Cortex of kidney (tissue), 1 donor: ENCODE results near the gene CNGA2.
"Not testable (repeated sequence)": the region's sequence is repeated elsewhere in the genome, so short reads cannot be mapped to it uniquely, and the experiment has no call there.

Experiments
- DNase-seq: peaks from one replicate; lab custom pipeline; 2025; lab: John Stamatoyannopoulos, UW

Gene CNGA2

DNA sequence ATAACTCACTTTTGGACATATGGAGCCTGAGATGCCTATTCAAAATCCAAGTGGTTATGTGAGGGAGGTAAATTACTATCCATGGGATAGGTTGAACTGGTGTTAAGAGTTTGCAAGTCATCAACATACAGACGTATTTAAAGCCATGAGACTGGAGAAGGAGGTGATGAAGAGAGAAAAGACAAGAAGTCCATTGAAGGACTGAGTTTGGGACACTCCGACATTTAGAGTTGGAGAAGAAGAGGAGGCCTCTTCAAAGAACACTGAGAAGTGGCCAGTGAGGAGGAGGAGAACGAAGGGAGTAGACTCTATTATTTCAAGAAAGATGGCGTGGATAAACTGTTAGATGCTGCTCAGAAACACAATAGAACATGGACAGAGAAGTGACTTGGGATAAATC lies at the start of gene CNGA2:
TSS of gene CNGA2 (plus strand) at position 301 of the 400 bp plus-strand sequence. CDS start 3,738 bp downstream, outside the sequence.
- no peak for DNase-seq

DNA sequence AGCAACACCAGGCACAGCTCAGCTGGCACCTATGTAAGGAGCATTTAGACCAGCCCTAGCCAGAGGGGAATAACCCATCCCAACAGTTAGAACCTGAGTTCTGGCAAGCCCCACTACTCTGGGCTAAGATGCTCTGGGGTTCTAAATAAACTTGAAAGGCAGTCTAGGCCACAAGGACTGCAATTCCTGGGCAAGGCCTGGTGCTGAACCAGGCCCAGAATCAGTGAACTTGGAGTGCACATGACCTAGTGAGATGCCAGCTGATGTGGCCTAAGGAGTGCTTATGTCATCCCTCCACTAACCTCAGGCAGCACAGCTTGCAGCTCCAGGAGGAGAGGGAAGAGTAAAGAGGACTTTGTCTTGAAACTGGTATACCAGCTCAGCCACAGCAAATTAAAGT lies 46.9 kb upstream of the CNGA2 start:
- DNase-seq: no peak

DNA sequence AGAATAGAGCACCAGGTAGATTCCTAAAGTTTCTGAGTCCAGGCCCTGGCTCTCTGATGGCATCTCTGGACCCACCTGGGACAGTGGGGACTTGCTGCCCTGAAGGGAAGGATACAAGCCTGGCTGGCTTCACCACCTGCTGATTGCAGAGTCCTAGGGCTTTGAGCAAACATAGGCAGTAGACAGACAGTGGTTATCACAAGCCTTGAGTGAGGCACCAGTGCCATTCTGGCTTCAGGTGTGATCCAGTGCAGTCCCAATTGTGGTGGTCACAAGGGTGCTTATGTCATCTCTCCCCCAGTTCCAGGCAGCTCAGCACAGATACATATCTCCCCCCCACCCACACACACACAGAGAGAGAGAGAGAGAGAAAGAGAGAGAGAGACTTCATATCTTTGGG lies 45.9 kb upstream of the CNGA2 start:
- no peak for DNase-seq

DNA sequence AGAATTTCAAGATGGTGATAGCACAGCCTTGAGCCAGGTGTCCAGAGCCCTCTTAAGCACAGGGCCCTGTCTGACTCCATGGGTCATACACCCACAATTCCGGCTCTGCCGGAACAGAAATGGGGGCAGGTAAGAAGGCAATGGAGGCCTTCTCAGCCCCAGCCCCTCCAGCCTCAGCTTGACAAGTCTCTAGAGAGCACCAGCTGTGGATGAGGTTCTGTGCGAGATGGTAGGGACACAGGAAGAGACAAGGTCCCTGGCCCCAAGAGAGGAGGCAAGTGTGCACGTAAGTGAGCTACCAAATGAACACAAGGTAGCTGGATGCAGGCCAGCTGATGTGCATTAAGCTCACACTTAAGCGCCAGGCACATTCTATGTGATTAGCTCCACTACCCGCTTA lies 41.7 kb upstream of the CNGA2 start:
- no peak for DNase-seq

DNA sequence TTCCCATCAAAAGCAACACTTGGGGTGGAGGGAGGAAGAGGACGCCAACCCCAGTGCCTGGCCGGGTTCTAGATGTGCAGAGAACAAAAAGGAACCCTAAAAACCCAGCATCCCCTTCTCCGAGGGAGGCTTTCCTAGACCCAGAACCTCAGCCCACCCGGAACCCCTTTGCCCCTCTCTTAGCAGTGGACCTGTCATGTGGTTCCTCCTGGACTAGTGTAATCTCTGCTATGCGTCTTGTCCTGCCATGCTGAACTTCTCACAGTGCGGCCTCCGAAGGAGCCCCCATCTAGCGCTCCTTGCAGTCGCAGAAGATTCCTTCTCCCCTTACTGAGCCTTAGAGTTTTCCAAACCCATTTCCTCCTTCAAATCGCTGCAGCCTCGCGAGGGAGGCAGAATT lies 40.4 kb upstream of the CNGA2 start:
- no peak for DNase-seq

DNA sequence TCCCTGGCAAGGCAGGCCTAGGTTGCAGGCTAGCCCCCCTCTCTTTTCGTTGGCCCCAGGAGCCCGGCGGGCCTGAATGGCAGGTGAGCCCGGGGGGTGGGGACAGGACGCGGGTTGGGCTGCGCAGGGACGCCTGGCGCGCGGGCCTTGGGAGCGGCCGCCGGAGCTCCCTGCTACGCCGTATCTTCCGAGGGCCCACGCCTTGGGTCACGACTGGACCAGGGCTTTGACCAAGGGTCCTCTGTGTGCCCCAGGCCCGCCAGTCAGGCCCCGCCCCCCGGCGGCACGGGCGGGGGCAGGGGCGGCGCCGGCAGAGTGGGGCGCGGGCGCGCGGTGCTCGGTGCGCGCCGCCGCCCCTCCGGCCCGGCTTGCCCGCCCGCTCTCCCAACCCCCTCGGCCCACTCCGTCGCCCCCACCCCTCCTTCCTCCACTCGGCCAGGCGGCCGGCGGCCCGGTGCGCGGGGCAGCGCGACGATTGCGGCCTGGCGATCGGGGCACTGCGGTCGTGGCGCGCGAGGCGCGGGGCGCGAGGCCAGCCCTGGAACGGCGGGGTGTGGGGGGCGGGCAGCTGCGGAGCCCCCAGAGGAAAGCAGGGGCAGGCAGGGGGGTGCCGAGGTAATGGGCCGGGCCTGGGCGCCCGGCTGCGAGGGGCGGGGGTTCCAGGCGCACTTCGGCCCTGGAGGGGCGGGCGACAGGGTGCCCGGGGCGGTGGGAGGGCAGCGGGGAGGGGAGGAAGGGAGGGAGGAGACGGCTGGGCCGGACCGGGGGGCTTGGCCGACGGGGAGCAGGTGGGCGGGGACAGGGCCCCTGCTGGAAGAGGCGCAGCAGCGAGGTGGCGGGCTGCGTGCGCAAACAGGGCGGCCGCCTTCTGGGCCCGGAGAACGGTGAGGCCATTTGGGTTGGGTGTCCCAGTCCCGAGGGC lies 39.6 kb upstream of the CNGA2 start, which contains the start of gene PRRG3:
TSS of gene PRRG3 (plus strand) at position 798 of the 922 bp plus-strand sequence. CDS start 3,357 bp downstream, outside the sequence.
- no peak for DNase-seq

DNA sequence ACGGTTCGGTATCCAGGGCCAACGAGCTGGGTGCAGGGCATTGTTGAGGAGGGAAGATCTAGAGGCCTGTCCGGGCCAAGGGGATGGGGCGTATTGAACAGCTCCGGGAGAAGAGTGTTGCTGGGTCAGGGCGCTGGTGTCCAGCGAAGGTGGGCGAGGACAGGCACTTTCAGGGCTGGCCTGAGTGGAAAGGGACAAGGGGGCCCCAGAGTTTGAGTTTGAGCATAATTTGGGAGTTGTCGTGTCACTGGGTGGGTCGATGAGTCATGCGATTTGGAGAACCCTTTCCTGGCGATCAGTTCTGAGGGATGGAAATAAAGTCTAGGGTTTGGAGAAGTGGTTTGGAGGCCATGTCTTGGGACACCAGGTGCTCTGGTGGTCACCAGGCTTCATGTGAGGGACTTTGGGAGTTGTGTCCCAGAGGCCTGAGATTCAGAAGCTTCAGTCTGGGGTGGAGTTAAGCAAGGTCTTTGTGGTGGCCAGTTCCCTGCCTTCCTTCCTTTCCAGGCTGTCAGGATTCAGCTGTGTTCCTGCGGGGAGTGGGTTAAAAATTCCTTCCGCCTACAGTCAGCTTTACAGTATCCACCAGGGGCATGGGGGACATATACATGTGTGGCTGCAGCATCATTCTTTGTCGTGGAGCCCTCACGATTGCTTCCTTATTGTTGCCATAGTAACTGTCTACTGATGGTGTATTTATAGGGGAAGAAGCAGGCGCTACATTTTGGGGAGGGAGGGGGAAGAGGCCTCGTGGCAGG lies 38.8 kb upstream of the CNGA2 start:
- no peak for DNase-seq

DNA sequence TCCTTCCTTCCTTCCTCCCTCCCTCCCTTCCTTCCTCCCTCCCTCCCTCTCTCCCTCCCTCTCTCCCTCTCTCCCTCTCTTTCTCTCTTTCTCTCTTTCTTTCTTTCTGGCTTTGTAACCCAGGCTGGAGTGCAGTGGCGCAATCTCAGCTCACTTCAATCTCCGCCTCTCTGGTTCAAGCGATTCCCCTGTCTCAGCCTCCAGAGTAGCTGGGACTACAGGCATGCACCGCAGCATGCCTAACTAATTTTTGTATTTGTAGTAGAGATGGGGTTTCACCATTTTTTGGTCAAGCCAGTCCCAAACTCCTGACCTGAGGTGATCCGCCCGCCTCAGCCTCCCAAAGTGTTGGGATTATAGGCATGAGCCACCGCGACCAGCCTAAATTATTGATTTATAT lies 37.5 kb upstream of the CNGA2 start:
- DNase-seq: not testable (repeated sequence)

DNA sequence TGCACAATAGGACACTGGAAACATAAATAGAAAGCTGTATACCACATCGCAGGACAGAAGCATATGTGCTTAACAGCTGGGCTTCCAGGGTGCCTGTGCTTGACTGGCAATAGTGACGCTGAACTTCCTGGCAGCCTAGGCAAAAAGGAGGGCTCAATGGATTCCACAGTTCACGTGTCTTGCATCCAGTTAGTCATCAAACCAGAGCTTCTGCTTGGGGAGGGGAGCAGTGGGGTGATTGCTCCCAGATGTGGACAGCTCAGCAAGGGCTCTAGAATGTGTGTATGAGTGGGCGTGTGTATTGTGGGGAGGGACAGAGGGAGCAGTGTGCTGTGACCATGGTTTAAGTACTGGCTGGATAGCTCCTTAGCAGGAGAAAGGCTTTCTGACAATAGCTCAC lies 37.0 kb upstream of the CNGA2 start:
- no peak for DNase-seq

DNA sequence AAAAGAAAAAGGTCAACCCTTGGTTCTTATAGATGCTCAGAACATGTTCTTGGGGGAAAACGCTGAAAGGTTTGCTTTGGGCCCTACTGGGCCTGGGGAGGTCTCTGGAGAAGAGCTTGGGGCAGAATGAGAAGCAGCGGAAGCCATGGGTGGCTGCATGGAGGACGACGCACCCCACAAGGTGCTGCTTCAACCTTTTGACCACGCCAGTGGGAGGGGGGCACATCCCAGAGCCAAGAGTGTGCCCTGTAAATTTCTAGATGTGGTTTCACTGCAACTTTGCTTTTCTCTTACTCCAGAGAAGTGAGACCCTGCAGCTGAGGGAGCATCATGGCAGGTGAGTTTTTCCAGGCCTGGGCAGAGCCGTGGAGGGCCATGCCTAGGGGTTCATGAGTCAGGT lies 36.1 kb upstream of the CNGA2 start:
- no peak for DNase-seq

DNA sequence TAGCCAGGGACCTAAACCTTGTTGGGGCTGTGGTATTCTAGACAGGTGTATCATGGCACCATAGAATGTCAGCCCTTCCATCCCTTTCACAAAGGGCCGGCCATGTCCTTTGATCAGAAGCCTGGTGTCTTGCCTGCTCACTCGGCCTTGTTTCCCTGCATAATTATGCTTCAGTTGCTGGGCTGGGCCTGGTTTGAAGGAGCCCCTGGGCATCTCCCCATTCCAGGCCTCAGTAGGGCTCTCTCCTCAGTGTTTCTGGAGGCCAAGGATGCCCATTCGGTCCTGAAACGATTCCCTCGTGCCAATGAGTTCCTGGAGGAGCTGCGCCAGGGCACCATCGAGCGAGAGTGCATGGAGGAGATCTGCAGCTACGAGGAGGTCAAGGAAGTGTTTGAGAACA lies 34.8 kb upstream of the CNGA2 start:
- no peak for DNase-seq

DNA sequence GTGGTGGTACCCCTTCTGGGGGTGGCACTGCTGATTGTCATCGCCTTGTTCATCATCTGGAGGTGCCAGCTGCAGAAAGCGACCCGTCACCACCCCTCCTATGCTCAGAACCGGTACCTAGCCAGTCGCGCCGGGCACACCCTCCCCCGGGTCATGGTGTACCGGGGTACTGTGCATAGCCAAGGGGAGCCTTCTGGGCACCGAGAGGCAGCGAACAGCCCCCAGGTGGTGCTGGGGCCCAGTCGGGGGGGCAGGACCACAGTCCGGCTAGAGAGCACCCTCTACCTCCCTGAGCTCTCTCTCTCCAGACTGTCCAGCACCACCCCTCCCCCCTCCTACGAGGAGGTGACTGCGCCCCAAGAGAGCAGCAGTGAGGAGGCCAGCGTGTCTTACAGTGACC lies 34.0 kb upstream of the CNGA2 start:
- DNase-seq: no peak

DNA sequence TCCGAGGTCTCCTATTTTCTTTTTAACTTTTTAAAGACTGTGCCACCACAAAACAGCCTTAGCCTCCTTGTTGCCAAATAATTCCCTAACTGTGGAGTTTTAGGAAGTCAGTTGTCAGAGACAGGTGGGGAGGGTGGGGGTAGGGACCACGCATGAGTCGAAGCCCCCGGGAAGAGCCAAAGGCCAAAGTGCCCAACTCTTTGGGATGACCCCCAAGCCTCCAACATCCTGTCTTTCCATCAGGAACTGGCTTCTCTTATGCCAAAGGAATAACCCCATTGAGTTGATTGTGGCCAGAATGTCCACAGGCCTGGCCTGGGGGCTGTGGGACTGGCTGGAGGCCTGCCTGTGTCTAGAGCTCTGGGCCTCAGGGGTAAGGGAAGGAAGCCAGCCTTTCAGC lies 33.5 kb upstream of the CNGA2 start:
- DNase-seq: no peak

DNA sequence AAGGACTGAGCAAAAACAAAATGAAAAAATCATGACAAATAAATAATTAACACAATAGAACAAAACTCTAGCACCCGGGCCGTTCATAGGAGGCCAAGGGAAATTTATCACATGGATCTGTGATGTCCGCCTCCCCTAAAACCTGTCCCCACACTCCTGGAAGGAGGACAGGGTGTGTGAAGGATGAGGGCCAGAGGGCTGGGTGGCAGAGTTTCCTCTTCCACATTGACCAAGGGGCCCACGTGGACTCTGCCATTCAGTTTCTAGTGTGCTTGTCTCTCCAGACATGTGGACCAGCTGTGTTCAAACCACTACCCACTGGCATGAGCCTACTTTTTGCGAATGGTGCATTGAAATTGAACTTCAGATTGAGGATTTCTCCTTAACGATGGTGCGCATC lies 33.0 kb upstream of the CNGA2 start:
- no peak for DNase-seq

DNA sequence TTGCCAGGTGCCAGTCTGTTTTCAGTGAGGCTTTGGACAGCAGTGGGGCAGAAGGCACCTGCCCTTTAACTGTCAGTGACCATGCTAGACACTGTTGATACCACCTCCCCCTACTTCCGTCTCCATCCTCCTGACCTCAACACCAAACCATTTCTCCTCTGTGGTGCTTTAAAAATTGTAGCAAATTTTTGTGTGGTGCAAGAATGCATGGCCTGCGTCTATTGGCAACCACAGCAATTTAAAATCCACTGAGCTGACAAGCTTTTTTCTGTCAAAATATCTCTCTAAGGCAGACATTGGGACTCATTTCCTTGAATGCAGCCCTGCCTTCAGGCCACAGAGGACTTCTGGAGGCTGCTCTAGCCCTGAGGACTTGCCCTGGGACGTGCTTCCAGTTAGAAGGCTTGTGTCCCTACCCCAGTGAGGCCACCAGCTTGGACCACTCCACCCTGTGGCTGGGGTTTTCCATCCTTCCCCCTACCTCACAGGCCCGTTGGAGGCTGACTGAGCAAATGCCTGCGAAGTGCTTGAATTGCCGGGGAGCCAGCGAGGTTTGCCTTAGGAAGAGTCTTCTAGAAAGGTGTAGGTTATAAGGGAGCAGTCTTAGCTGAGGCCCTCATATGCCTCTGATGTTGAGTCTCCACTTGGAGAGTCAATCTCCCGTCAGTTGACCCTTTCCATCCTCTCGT lies 32.4 kb upstream of the CNGA2 start:
- DNase-seq: no peak

DNA sequence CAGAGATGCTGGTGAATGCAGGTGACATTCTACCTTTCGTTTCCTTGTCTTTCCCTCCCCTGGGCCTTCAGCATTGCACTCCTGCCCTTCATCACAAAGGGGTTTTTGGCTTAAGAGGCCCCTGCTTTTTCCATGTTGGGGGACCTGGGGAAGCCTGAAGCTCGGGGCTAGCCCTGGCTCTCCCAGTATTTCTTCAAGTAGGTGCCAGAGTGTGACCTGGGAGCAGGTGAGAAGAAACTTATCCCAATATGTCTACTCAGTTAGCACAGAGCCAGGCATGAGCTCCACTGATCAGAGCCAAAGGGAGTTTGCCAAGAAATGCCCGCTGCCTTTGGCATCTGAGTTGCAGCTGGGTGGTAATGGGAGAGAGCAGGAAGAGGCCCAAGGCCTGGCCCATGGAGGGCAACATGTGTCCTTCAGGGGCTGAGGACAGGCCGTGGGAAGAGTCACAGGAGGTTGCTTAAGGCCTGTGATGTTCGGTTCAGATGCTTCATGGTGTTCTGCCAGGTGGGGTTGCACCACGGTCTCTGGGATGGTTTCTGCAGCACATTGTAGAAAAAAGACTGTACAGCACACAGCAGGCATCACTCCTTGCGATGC lies 31.7 kb upstream of the CNGA2 start:
- no peak for DNase-seq

DNA sequence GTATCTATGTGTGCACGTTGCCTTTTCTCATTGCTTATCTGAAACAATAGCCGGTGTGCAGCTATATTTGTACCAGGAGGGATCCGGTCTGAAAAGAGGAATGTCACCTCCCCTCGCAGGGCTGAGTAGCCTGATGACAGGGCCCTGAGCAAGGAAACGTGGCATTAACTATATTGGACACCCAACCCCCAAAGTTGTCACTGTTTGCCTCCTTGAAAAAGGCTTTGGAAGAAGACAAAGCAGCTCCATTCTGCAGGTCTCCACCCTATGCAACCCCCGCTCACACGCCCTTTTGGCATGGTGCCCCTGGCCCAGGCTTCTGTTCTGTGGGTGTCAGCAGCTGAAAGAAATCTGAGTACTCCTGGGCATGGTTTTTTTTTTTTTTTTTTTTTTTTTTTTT lies 31.1 kb upstream of the CNGA2 start:
- no peak for DNase-seq

DNA sequence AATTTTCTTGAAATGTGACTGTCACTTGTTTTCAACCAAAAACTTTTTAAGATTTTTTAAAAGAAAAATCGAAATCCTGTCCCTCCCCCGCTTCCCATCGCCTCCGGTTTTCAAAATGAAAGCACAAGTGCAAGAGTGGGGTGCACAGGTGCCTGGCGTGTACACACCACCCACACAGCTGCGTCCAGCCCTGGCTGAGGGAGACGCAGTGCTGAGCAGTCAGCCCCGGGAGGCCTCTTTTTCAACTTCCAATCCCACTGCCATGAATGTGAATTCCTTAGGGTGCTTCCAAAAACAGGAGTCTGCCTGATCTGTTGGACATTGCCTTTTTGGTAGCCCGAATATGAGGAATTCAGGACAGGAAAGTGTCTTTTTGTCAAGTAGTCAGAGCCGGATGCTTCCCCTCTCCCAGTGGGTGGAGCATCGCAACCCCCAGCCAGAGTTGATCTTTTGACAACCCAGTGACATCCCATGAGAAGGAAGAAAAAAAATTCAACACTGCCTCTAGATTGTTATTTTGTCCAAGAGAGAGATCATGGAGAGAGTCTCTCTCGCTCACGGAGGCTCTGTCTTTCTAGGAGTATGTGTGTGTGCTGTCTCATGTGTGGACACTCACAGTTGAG lies 30.4 kb upstream of the CNGA2 start:
- no peak for DNase-seq

DNA sequence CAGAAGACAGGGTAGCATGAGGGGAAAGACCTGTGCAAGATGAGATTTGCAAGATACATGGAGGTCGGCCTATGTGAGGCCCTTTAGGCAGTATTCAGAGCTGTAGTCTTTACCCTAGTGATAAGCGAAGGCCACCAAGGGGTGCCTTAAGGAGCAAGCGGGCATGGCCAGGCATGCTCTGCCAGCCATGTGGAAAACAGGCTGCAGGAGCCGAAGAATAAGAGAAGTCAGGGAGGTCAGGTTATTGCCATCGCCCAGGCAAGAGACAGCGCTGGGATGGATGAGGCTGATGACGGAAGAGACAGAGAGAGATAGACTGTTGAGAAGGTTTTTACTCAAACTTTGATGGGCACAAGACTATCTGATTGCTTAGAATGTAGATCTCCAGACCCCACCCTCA lies 25.7 kb upstream of the CNGA2 start:
- DNase-seq: no peak

DNA sequence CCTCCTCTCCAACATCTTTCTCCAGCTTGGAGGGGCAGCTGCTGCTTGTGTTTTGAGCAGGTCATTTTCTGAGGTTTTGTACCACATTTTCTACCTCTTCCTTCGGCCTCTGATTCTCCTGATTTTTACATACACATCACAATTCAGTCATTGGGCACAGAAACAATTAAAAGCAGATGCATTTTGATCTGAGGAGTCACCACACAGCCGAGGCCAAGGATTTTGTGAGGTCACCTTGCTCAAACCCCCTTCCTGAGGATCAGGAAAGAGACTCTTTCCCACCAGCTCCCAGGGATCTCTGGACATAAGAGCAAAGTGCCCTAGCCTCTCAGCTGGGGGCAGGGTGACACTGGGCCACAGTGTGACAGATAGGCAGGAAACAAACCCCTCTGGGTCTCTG lies 24.1 kb upstream of the CNGA2 start:
- DNase-seq: no peak

DNA sequence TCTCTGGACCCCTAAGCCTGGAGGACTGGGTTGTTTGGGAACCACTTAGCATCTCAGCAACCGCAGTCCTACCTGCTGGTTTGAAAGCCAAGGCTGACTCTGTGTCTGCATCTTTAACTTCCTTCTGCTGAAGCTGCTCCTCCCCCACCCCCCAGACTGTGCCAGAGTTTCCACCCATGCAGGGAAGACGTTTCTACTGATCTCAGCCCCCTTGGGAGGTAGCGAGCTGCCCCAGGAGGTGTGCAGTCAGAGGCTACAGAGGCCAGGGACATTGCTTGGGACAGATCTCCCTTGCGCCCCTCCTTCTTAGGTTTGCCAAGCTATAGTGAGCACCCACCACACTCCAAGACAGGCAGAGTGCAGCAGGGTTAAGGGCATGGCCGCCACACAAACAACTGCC lies 23.4 kb upstream of the CNGA2 start:
- DNase-seq: no peak

DNA sequence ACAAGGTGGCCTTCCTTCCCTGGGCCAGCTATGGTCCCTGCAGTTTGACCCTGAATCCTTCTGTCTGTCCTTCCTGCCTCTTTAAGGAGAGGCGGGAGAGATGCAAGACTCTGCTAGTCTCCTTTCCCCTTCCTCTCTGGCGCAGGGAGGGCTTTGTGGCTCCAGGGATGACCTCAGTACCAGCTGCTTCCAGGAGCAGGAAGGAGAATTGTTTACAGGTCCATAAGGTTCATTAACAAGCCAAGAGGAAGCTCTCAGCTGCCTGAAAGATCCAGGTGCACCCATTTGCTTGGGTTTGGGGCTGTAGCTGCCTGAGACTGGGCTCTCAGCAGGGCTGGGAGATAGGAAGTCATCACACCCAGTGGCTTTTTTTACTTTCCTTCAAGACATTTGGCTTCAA lies 22.8 kb upstream of the CNGA2 start:
- DNase-seq: no peak
